IPS DF 4.7 (cell line): ENCODE results near the gene ABCF1.

ENCODE experiments used
- DNase-seq: peaks from one replicate; pipeline ENCODE4 v3.0.0-alpha.2; 2013; ENCODE audit warnings: low spot score; ENCODE audit errors: extremely low read depth

Gene ABCF1

GRCh38 chr6:30625511-30625910 lies 54.3 kb downstream of the ABCF1 start:
- no peak for DNase-seq

GRCh38 chr6:30626484-30627366 lies 55.5 kb downstream of the ABCF1 start, which contains the start of gene ATAT1:
TSS of gene ATAT1 (plus strand) at chr6:30626874.
- no peak for DNase-seq

GRCh38 chr6:30635834-30636233 lies 64.6 kb downstream of the ABCF1 start:
- no peak for DNase-seq

- DNase-seq = no peak
Measured at GRCh38 chr6:30640481-30640880, 69.2 kb downstream of the ABCF1 start.

- DNase-seq = no peak
Measured at GRCh38 chr6:30641048-30641447, 69.8 kb downstream of the ABCF1 start.
